Stimulated activated naive CD4-positive, alpha-beta T cell (primary cell): ENCODE data around the gene TUBGCP5.
"Not testable (repeated sequence)": the region's sequence is repeated elsewhere in the genome, so short reads cannot be mapped to it uniquely, and the experiment has no call there.

Experiments
- DNase-seq, 6 experiments: peaks; one replicate each; lab custom pipeline; 2025; lab: John Stamatoyannopoulos, UW

TUBGCP5 gene

DNA sequence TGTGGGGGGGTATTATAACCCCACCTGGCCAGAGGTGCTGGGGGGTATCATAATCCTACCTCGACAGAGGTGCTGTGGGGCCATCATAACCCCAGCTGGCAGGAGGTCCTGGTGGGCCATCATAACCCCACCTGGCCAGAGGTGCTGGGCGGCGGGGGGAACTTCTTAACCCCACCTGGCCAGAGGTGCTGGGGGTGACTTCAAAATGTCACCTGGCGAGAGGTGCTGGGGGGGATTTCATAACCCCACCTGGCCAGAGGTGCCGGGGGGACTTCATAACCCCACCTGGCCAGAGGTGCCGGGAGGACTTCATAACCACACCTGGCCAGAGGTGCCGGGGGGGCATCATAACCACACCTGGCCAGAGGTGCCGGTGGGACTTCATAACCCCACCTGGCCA lies 2.4 kb upstream of the TUBGCP5 start:
- DNase-seq = not testable (repeated sequence)

DNA sequence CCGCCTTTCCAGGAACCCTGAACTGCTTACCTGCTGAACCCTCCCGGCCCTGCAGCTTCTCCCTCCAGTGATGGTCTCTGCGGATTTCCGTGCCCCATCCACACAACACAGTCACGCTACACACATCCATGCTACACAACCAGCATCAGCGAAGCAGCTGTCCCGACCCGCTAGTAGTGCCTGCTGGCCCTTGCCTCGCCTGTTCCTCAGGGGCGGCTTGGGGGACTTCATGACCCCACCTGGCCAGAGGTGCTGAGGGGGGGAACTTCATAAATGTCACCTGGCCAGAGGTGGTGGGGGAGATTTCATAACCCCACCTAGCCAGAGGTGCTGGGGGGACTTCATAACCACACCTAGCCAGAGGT lies 530 bp upstream of the TUBGCP5 start:
- no peak for DNase-seq

DNA sequence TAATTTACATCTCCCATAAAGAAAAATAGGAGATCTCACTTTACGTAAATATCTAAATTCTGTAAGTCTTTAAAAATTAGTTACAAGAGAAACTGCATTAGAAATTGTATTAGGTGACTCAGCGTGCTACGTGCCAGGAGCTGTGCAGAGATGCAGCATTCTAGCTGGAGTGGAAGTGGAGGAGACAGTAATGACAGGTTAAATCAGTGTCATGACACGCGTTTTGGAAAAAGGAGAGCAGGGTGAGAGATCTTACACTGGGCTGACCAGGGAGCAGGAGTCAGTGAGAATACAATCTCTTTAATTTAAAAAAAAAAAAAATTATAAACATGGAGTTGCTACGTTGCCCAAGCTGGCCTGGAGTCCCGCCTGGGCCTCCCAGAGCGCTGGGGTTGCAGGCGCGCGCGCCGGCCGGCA lies 635 bp downstream of the TUBGCP5 start:
- no peak for DNase-seq

DNA sequence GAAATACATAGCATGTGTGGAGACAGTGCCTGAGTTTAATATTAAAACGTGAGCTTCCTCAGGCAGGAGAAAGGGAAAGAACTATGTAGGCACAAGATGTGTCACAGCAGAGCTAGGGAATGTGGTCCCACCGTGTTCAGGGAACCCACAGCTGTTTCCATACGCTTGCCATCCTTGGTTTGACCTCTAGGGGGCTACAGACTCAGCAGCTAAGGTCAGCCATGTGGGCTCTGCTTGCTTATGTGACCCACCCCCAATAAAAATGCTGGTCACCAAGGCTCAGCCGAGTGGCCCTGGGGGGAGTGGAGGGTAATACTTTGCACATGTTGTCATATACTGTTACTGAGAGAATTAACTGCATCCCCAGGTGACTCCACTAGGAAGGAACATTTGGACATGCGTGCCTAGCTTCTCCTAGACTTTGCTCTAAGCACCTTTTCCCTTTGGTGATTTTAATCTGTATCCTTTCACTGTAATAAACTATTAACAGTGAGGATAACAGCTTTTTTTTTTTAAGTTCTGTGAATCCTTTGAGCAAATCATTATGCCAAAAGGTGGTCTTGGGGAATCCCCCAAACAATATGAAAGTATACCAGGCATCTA lies 3.3 kb downstream of the TUBGCP5 start:
- peak in 3 of 6 experiments; percentile 12 to 42 (median 22) for DNase-seq

DNA sequence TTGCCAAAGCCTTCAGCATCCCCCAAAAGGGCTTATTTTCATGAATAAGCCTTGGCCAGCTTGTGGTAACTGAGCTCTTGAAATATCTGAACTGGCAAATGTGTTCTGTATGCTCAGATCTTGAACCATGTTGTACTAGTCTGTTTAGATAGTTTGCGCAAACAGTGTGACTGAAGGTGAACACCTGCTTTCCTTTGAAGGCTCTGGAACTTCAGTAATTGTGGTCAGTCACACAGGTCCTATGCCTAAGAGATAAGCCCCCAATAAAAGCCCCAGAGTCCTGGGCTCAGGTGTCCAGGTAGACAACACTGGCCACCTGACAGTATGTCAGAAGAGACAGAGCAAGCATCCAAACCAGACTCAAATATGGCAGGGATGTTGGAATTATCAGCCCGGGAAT lies 5.4 kb downstream of the TUBGCP5 start:
- DNase-seq = no peak

DNA sequence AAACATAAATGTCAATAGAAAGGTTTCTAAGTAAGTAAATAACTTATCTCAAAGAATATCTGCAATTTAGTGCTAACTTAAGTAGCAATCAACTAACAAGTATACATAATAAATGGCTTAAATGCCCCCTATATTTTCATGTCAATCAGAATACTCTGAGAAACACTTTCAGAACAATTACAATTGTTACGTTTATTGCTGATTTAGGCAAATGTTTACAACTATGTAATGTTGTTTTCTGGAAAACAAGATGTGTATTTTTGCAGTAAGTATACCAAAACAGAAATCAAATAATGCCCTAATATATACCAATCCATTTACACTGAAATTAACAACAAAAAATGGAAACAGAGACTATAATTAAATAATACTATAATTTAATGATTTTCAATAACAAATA lies 13.2 kb downstream of the TUBGCP5 start:
- no peak for DNase-seq

DNA sequence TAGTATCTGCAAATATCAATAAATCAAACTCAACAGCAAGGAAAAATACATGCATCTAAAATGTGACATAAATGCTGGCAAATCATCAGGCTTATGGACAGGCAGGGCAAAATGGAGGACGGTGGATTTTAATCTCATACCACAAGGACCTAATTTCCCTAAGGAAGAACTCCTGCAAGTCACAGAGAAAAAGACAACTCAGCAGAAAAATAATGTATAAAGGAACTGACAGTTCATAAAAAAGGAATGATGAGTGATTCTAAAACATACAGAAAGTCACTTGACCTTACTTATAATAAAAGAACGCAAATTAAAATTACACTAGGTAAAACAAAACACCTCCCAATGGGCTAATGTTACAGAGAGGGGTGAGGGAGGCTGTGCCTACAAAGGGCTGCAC lies 17.2 kb downstream of the TUBGCP5 start:
- DNase-seq = no peak

DNA sequence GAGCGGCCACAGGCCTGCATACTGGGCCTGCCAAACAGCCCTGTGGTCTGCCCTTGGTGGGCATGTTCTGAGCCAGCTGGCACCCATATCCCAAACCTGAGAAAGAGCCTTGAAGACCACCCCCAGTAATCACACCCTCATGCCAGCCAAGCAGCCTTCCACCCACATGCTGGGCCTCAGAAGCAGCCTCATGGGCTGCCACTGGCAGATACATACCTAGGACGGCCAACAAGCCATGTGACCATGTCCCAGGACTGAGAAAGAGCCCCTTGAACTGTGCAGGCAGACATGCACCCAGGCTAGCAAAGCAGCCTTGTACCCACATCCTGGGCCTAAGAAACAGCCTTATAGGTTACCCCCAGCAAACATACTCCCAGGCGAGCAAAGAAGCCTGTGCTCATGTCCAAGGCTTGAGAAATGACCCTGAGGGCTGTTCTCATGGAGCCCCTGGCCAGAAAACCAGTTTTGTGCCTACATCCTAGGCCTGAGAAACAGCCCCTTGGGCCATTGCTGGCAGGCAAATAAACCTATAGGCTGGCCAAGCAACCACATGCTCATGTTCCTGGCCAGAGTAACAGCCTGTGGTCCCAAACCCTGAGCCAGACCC lies 24.9 kb downstream of the TUBGCP5 start:
- DNase-seq = no peak

DNA sequence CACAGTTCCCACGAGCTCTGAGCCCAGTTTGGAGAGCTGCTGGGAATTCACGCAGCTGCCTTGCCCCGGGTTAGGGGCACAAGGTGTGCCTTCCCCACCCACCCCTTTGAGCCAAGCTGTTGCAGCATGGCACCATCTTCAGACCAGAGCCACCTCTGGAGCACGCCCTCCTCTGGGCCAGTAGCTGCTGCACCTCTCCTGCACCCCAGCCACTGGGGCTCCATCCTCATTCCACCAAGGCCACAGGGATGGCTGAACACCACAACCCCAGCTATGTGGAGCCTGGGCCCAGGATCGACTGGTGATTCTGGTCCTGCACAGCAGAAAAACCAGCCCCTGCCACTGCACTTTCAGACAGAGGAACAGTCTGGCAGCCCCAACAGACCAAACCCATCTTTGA lies 25.7 kb downstream of the TUBGCP5 start:
- DNase-seq = no peak

DNA sequence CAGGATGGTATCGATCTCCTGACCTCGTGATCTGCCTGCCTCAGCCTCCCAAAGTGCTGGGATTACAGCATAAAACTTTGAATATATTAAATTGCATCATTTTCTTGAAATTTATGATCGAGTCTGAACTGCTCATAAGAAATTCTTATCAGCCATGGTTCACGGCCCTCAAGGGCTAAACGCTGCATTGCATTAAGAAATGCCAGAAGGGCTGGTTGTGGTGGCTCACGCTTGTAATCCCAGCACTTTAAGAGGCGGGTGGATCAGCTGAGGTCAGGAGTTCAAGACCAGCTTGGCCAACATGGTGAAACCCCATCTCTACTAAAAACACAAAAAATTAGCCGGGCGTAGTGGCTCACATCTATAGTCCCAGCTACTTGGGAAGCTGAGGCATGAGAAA lies 26.8 kb downstream of the TUBGCP5 start:
- not testable (repeated sequence) for DNase-seq

DNA sequence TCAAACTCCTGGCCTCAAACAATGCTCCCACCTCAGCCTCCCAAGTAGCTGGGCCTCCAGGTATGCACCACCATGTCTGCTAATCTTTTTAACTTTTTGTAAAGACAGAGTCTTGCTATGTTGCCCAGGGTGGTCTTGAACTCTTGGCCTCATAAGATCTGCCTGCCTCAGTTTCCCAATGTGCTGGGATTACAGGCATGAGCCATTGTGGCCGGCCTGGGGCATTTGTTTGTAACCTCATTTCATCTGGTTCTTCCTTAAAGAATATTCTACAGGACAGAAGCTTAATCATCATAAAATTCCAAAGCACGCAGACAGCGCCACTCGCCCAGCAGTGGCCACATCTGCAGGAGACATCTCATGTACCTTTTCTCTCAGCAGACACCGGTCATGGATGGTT lies 35.6 kb downstream of the TUBGCP5 start:
- DNase-seq = no peak

DNA sequence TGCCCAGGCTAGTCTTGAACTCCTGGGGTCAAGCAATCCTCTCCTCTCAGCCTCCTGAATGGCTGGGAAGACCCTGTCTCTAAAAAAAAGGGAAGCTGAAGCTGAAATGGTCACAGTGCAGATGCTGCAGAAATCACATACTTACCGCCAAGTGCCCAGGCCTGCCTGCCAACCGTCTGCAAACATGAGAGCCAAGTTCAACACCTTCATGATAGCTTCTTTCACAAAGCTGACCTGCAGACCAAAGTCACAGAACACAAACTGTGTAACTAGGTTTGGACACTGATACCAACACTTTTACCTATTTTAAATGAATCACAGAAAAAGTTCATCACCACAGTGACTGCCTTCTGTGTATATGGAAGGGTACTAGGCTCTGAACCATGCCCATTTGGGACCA lies 36.4 kb downstream of the TUBGCP5 start:
- no peak for DNase-seq

DNA sequence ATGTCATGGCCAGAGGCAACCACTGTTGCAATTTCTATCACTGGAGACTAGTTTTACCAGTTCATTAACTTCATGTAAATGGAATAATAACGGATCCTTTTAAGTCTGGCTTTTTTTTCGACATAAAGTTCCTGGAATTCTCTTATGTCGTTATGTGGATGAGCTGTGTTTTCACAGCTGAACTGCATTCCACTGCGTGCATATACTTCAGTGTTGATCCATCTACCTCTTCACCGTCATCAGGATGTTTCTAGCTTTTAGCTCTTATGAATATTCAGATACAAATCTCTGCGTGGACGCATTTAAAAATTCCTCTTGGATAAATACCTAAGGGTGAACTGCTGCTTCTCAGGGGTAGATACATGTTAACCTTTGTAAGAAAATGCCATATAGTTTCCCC lies 43.6 kb downstream of the TUBGCP5 start:
- no peak for DNase-seq

DNA sequence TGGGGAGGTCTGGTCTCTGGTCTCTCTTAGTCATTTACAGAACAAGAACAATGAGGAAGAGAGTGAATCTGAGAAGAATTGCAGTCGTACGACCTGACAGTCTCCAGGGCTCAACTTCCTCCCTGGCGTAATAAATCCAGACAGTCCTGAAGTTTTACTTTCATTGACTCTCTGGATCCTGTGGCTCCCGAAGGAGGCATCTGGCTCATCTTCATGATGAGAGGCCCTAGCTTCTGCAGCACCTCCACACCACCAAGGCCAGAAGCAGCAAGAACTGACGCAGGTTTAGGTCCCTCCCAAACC lies 47.4 kb downstream of the TUBGCP5 start:
- DNase-seq = no peak

DNA sequence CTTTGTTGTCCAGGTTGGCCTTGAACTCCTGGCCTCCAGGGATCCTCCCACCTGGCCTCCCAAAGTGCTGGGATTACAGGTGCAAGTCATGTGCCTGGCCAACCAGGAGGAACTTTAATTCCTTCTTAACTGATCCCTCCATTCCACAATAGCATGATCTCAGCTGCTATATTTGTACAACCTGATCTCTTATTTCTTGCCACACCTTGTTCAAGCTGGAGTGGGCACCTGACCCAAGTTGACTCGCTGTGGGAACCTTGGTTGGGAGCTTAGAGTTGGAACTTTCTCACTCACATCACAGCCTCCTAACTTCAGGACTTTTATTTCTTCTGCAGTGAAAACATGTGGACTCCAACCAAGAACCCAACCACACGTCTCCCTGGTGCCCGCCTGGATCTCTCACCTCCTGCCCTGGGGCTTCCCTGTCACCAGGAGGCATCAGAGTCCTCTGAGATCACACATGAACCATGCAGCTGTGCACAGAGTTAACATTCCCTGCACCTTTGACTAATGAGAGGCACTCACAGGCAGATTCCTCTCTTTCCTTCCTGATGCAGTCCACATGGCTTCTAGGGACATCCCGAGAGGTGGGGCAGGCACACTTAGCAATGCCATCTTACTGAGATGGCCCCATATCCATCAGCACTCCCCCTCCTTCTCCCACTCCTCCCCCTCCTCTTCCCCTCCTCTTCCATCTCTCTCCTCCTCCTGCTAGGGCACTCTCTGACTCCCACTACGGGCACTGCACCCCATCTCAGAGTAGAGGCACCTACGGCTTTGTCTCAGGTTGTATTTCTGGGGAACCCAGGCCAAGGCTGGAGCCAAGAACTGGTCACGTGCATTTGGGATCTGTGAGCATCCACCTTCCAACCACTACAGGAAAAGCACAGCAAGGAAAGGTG lies 49.5 kb downstream of the TUBGCP5 start:
- DNase-seq = no peak

DNA sequence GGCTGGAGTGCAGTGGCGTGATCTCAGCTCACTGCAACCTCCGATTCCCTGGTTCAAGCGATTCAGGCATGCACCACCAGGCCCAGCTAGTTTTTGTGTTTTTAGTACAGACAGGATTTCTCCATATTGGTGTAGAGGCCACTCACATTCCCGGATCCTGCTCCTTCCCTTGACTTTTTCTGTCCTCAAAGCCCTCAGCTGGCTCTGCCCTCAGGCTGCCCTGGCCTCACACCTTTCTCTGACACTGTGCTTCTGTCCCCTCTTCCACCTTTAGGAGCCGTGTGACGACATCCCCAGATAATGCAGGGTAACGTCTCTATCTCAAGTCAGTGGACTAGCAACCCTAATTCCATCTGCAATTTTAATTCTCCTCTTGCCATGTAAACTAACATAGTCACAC lies 50.6 kb downstream of the TUBGCP5 start:
- DNase-seq = no peak

DNA sequence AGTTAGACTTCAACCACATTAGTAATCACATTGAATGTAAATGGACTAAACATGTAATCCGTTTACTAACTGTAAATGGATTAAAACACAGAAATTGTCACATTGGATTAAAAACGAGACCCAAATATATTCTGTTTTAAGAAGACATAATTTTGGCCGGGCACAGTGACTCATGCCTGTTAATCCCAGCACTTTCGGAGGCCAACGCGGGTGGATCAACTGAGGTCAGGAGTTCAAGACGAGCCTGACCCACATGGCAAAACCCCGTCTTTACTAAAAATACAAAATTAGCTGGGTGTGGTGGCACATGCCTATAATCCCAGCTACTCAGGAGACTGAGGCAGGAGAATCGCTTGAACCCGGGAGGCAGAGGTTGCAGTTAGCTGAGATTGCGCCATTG lies 57.4 kb downstream of the TUBGCP5 start:
- not testable (repeated sequence) for DNase-seq

DNA sequence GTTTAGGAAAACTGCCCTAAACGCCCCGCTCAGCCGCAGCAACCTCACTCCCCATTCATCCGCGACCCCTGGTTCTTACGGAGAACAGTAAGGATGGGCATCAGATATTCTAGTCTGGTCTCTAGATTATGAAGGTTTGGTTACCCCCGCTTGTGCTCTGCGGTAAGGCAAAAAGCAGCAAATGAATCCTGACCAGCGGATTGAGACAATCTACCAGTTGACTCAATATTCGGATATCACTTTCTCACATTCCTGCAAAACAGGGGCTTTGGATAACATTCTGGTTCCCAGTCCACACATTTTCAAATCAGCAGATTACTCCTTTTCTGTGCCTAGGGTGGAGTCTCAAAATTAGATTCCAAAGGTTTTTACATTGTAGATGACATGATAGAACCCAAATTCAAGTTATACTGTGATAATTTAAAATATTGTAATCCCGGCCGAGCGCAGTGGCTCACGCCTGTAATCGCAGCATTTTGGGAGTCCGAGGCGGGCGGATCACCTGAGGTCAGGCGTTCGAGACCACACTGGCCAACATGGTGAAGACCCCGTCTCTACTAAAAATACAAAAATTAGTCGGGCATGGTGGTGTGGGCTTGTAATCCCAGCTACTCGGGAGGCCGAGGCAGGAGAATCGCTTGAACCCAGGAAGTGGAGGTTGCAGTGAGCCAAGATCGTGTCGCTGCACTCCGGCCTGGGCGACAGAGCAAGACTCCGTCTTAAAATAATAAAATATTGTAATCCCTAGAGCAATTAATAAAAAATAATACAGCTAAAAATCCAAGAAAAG lies 58.1 kb downstream of the TUBGCP5 start:
- no peak for DNase-seq

DNA sequence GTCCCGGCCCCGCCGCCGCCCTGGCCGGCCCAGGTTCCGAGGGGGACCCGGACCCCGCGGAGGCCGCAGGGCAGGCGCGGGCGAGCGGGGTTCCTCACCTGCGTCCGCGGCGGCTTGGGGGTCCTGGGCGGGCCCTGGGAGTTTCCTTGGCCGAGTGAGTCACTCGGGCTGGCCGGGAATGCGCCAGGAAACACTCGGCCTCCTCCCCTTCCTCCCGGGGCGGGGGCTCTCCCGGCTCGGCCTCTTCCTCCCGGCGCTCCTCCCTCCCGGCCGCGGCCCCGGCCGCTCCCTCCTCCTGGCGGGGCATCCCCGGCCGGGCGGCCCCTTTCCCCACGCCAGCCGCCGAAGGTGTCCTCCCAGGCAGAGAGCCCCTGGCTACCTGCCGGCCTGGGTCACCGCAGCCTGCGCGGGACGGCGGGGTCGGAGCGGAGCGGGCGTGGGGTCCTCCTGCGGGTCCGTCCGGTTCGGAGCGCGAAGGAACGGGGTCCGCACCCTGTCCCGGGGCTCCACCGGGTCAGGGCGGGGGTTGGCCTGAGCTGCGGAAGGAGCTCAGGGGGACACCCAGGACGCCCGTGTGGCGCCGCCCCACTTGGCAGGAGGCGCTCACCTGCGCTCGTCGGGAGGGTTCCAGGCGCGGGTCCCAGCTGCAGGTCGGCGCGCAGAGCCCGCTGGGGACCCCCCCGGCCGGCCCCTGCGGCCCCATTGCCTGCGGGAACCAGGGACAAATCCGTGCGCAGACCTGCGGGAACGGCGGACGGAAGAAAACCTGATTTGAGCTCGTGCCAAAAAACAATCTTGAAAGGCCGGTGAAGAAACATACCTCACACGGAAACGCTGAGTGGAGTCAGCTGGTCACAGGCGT lies 58.9 kb downstream of the TUBGCP5 start, which contains the start of gene CYFIP1:
Gene CYFIP1, minus strand, starts transcription at position 180 of the 862 bp plus-strand sequence. CDS start 33,083 bp downstream, outside the sequence.
- peak in 1 of 6 experiments; percentile 1 for DNase-seq

DNA sequence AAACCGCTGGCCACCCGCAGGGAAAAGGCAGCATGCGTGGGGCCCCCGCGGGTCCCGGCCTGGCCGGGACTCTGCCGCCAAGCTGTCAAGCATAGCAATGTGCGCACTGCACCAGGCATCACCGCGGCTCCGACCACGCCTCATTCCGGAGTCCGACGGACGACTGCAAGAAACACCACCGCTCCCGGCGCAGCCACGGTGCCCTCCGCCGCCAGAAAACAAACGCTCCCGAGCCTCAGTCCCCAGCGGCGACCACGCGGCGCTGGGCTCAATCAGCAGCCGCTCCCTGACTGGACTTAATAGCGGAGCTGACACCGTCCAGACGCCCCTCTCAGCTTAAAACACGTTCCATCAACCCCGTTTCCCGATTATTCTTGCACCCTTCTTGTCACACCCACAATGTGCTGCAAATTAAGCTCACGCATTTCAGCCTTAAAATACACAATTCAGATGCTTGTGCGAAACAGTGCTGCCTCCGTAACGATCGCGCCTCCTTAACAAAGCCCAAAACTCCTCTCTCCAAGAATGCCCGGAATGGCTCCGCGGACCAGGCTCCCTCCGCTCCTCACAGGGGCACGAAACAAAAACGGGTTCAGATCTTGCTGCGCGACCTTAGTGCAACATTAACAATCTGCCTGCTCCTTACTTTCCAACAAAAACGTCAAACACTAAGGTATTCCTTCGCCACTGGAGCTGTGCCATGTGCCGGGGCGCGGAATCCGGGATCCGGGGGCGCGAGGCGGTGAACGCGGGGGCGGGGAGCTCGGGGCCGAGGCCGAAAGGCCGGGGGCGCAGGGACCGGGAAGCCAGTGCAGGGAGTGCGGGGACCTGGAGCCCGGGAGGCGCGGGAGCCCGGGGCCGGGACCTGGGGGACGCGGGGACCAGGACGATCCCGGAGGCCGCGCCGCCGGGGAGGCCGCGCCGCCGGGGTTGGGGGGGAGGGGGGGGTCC lies 59.9 kb downstream of the TUBGCP5 start:
- DNase-seq = peak in 2 of 6 experiments; percentile 18 to 19
